Mesenchymal stem cell (in vitro differentiated cells and primary cell): ENCODE measurements around the gene RNF123.

Source experiments
- DNase-seq: peaks from one replicate; pipeline ENCODE4 v3.0.0-alpha.2; 2013
- H2AFZ ChIP-seq: one replicate; pipeline ENCODE4 v1.6.1; 2013; ENCODE audit warnings: low read depth, mild to moderate bottlenecking, control low read depth, inconsistent platforms, low read length, moderate library complexity
- H2AK5ac ChIP-seq: 2 replicates; pipeline ENCODE4 v1.6.1; 2013; ENCODE audit warnings: low read length, moderate library complexity, mild to moderate bottlenecking, inconsistent platforms; ENCODE audit not compliant: severe bottlenecking
- H2BK120ac ChIP-seq: one replicate; pipeline ENCODE4 v1.6.1; 2013; ENCODE audit warnings: low read depth, mild to moderate bottlenecking, inconsistent platforms, low read length, moderate library complexity
- H2BK12ac ChIP-seq, 2 experiments: one replicate each; pipeline ENCODE4 v1.6.1; 2013; ENCODE audit warnings: inconsistent platforms in 2 of 2, low read length in 2 of 2, mild to moderate bottlenecking in 2 of 2, moderate library complexity in 2 of 2, control low read depth in 1 of 2
- H2BK15ac ChIP-seq: one replicate; pipeline ENCODE4 v1.6.1; 2013; ENCODE audit warnings: mild to moderate bottlenecking, low read depth, inconsistent platforms; ENCODE audit not compliant: poor library complexity, severe bottlenecking
- H2BK5ac ChIP-seq: 2 replicates; pipeline ENCODE4 v1.6.1; 2013; ENCODE audit warnings: low read depth, mild to moderate bottlenecking, low read length, control low read depth, inconsistent platforms; ENCODE audit not compliant: poor library complexity, severe bottlenecking
- H3K14ac ChIP-seq, 2 experiments: one replicate each; pipeline ENCODE4 v1.6.1; 2013; ENCODE audit warnings: inconsistent platforms in 2 of 2, low read length in 2 of 2, control low read depth in 1 of 2, mild to moderate bottlenecking in 1 of 2, moderate library complexity in 1 of 2
- H3K18ac ChIP-seq, 2 experiments: one replicate each; pipeline ENCODE4 v1.6.1; 2013; ENCODE audit warnings: inconsistent platforms in 2 of 2, low read length in 2 of 2, control low read depth in 1 of 2, low read depth in 1 of 2, mild to moderate bottlenecking in 1 of 2
- H3K23ac ChIP-seq, 2 experiments: one replicate each; pipeline ENCODE4 v1.6.1; 2013; ENCODE audit warnings: inconsistent platforms in 2 of 2, low read length in 2 of 2, mild to moderate bottlenecking in 2 of 2, moderate library complexity in 2 of 2, control low read depth in 1 of 2
- H3K27ac ChIP-seq: 2 replicates; pipeline ENCODE4 v1.5.1; 2013; ENCODE audit warnings: mild to moderate bottlenecking, moderate library complexity, low read length, control low read depth, inconsistent platforms; ENCODE audit not compliant: poor library complexity, severe bottlenecking
- H3K27me3 ChIP-seq, 2 experiments: 2 replicates each; pipeline versions ENCODE4 v1.6.1 to v1.7.0; 2013; ENCODE audit warnings: low read length in 2 of 2, mild to moderate bottlenecking in 2 of 2, moderate library complexity in 2 of 2, control low read depth in 1 of 2, inconsistent platforms in 1 of 2; ENCODE audit not compliant: control insufficient read depth in 1 of 2, insufficient read depth in 1 of 2
- H3K36me3 ChIP-seq, 2 experiments: 2 replicates each; pipeline versions ENCODE4 v1.6.1 to v1.7.0; 2013; ENCODE audit warnings: low read length in 2 of 2, control low read depth in 1 of 2, inconsistent platforms in 1 of 2, low read depth in 1 of 2, mild to moderate bottlenecking in 1 of 2; ENCODE audit not compliant: insufficient read depth in 2 of 2, control insufficient read depth in 1 of 2
- H3K4ac ChIP-seq, 2 experiments: one replicate each; pipeline ENCODE4 v1.6.1; 2013; ENCODE audit warnings: inconsistent platforms in 2 of 2, low read length in 2 of 2, mild to moderate bottlenecking in 2 of 2, moderate library complexity in 2 of 2, control low read depth in 1 of 2, low read depth in 1 of 2
- H3K4me1 ChIP-seq: 2 replicates; pipeline ENCODE4 v1.6.1; 2013; ENCODE audit warnings: low read depth, low read length, control low read depth; ENCODE audit not compliant: control insufficient read depth, insufficient read depth
- H3K4me2 ChIP-seq: 2 replicates; pipeline ENCODE4 v1.6.1; 2013; ENCODE audit warnings: low read length, mild to moderate bottlenecking, inconsistent platforms; ENCODE audit not compliant: poor library complexity, severe bottlenecking
- H3K4me3 ChIP-seq, 2 experiments: 2 replicates each; pipeline versions ENCODE4 v1.5.1 to v1.7.0; 2013; ENCODE audit warnings: low read length in 2 of 2, mild to moderate bottlenecking in 2 of 2, control low read depth in 1 of 2, low read depth in 1 of 2; ENCODE audit not compliant: insufficient read depth in 1 of 2
- H3K79me1 ChIP-seq: replicated peaks from 2 replicates; pipeline ENCODE4 v1.6.1; 2013; ENCODE audit warnings: mild to moderate bottlenecking, control low read depth, low read length, inconsistent platforms; ENCODE audit not compliant: poor library complexity, severe bottlenecking
- H3K9ac ChIP-seq: 2 replicates; pipeline ENCODE4 v1.7.0; 2013; ENCODE audit warnings: mild to moderate bottlenecking, low read length, moderate library complexity
- H3K9me3 ChIP-seq: 2 replicates; pipeline ENCODE4 v1.7.0; 2013; ENCODE audit warnings: mild to moderate bottlenecking, low read length; ENCODE audit not compliant: control insufficient read depth
- H4K8ac ChIP-seq: one replicate; pipeline ENCODE4 v1.6.1; 2013; ENCODE audit warnings: inconsistent platforms, mild to moderate bottlenecking, low read length, moderate library complexity
- H4K91ac ChIP-seq: one replicate; pipeline ENCODE4 v1.6.1; 2013; ENCODE audit warnings: mild to moderate bottlenecking, low read length, inconsistent platforms
- WGBS: methylation state at CpG from one replicate; pipeline ENCODE4 v1.1.7; 2013; ENCODE audit warnings: mixed read lengths; 5-methylcytosine and 5-hydroxymethylcytosine counted together

The RNF123 gene

DNA sequence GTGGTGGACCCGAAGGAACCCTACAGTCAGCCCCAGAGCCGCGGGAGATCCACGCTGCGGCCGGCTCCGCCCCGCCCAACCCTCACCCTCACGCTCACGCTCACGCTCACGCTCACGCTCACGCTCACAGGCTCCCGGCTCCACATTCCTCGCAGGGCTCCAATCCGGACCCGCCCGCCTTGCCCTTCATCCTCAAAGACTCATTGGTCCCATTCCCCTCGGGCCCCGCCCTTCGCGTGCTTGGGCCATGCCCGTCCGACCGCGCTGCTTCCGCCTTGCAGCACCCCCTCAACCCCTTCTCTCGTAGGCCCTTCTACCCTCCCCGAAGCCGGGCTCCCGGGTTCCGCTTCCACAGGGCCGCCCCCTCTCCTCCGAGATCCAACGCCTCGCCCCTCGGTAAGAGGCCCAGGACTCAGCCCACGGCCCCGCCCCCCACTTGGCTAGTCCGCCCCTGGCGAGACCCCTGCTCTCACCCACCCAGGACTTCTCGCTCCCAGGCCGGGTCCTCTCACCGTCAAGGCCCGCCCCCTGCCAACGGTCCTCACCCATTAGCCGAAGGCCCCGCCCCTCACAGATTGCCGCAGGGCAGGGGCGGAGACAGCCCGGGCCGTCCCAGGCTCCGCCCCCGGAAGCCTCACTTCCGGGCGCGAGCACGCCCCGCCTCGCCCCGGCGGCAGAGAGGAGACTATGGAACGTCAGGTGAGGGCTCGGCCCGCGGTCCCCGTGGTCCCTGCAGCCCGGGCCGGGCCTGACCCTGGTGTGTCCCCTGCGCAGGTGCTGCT, 15.5 kb upstream of the RNF123 start, which contains the start of gene APEH:
Gene APEH (plus strand): TSS at position 637 of the 782 bp plus-strand sequence. CDS start 51 bp downstream, at position 688.
- peaks cover 35 to 38% of the 10 kb centered on the region in 2 experiments for H3K36me3 ChIP-seq
- peaks cover 30% of the 10 kb centered on the region for H3K4me1 ChIP-seq
- peak within 1 kb of the TSS; percentile 87 for H4K91ac ChIP-seq
- peak within 1 kb of the TSS; percentile 87 for H2AK5ac ChIP-seq
- H3K27ac ChIP-seq, result peak within 1 kb of the TSS; percentile 88
- H3K4me2 ChIP-seq, result peak within 1 kb of the TSS; percentile 65
- under 1% methylated on average over 70 of the region's 71 CpGs for WGBS
- peak within 1 kb of the TSS; percentile 68 to 85 for H3K4ac ChIP-seq
- peak within 1 kb of the TSS; percentile 90 for H2BK5ac ChIP-seq
- no peak within 1 kb of the TSS for H2BK120ac ChIP-seq
- H3K9me3 ChIP-seq, result no peaks in the 10 kb centered on the region
- H3K79me1 ChIP-seq, result peaks cover 44% of the 10 kb centered on the region
- peak within 1 kb of the TSS; percentile 83 for H2BK15ac ChIP-seq
- peak within 1 kb of the TSS; percentile 90 for H3K9ac ChIP-seq
- H4K8ac ChIP-seq, result peak within 1 kb of the TSS; percentile 86
- peak within 1 kb of the TSS; percentile 84 for H2AFZ ChIP-seq
- H3K27me3 ChIP-seq, result peaks cover 0 to 5% of the 10 kb centered on the region in 2 experiments
- peak; percentile 99 for DNase-seq
- no peak within 1 kb of the TSS for H3K23ac ChIP-seq
- peak within 1 kb of the TSS; percentile 74 to 92 for H3K18ac ChIP-seq
- peak within 1 kb of the TSS in 1 of 2 experiments; percentile 94 for H3K14ac ChIP-seq
- H2BK12ac ChIP-seq, result peak within 1 kb of the TSS in 1 of 2 experiments; percentile 51
- peak within 1 kb of the TSS; percentile 93 to 95 for H3K4me3 ChIP-seq

DNA sequence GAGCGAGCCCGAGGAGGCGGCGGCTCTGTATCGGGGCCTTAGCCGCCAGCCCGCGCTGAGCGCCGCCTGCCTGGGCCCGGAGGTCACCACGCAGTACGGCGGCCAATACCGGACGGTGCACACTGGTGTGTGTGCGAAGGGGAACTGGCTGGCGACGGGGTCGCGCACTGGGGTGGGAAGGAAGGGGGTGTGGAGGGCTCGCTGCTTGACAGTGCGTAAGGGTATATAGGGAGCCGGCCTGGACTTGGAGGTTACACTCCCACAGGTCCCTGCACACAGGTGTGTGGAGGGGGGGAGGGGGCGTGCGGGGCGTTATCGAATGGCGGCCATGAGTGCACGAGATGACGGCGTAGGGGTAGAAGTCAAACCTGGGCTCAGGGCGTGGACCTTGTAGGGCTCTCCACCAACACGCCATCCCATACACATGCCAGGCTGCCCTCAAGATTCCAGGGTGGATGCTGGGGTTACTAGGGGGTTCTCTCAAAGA, 14.8 kb upstream of the RNF123 start:
- Histone ChIP-seq H3K27ac (no peak overlapping the region), H3K4me2 (peak overlapping the region; percentile 61), H2BK5ac (no peak overlapping the region), H3K23ac (no peak overlapping the region), H2BK12ac (peak overlapping the region in 1 of 2 experiments; percentile 31), H4K8ac (peak overlapping the region; percentile 82), H3K27me3 (no peaks in the 10 kb centered on the region), H2BK15ac (peak overlapping the region; percentile 76), H3K4ac (peak overlapping the region; percentile 68 to 83), H2AFZ (peak overlapping the region; percentile 84), H2BK120ac (no peak overlapping the region), H3K79me1 (peaks cover 50% of the 10 kb centered on the region), H3K4me1 (peaks cover 24% of the 10 kb centered on the region), H3K18ac (peak overlapping the region; percentile 74 to 92), H3K36me3 (peaks cover 41 to 44% of the 10 kb centered on the region in 2 experiments), H2AK5ac (no peak overlapping the region), H3K4me3 (peak overlapping the region; percentile 93 to 95), H3K9ac (peak overlapping the region; percentile 90), H3K14ac (peak overlapping the region in 1 of 2 experiments; percentile 94), H4K91ac (peak overlapping the region; percentile 84), H3K9me3 (no peaks in the 10 kb centered on the region)
- WGBS, result 3% methylated on average over 31 of the region's 34 CpGs
- no peak for DNase-seq

DNA sequence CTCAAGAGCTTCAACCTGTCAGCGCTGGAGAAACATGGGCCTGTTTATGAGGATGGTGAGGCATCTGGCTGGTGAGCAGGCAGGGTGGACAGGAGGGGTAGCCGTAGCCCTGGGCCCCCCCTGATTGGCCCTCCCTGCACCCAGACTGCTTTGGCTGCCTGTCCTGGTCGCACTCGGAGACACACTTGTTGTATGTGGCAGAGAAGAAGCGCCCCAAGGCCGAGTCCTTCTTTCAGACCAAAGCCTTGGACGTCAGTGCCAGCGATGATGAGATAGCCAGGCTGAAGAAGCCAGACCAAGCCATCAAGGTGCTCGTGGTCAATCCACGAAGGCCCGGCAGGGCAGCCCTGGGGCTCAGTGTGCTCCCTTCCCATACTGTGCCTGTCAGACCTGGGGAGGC, 13.4 kb upstream of the RNF123 start:
- Histone ChIP-seq H3K4ac (no peak overlapping the region), H3K79me1 (peaks cover 52% of the 10 kb centered on the region), H3K27me3 (no peaks in the 10 kb centered on the region), H2AK5ac (no peak overlapping the region), H2AFZ (no peak overlapping the region), H3K4me3 (no peak overlapping the region), H2BK15ac (no peak overlapping the region), H3K4me2 (no peak overlapping the region), H3K9me3 (no peaks in the 10 kb centered on the region), H4K8ac (no peak overlapping the region), H3K27ac (no peak overlapping the region), H2BK120ac (no peak overlapping the region), H3K23ac (no peak overlapping the region), H2BK12ac (no peak overlapping the region), H3K36me3 (peaks cover 55 to 58% of the 10 kb centered on the region in 2 experiments), H4K91ac (no peak overlapping the region), H3K18ac (no peak overlapping the region), H2BK5ac (no peak overlapping the region), H3K9ac (no peak overlapping the region), H3K14ac (no peak overlapping the region), H3K4me1 (peaks cover 24% of the 10 kb centered on the region)
- DNase-seq, result no peak
- 97% methylated on average over 11 of the region's 11 CpGs for whole genome bisulfite sequencing

DNA sequence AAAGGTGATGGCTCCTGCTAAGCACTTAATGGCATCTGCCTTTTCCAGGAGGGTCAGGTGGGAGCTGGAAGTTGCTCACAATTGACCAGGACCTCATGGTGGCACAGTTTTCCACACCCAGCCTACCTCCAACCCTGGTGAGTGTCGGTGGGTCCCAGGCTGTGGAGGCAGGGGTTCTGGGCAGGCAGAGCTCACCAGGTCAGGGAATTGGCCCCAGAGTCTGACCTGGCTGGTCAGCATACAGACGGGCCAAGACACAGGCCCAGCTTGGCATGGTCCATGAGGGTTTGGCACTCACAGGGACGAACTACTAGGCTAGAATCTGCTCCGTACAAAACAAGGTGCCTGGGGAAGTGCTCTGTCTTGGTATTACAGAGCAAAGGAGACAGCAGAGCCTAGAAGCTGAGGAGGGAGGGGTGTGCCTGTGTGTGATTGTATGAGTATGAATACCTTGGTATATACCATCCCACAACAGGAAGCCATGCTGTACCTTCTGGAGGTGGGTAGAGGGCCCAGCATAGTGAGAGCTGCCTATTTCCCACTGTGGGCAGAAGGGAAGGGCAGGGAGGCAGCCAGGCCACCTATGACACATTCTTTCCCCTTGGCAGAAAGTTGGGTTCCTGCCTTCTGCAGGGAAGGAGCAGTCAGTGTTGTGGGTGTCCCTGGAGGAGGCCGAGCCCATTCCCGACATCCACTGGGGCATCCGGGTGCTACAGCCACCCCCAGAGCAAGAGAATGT, 8.7 kb upstream of the RNF123 start:
- Histone ChIP-seq H3K9ac (no peak overlapping the region), H3K9me3 (no peaks in the 10 kb centered on the region), H2AK5ac (no peak overlapping the region), H2AFZ (no peak overlapping the region), H2BK15ac (no peak overlapping the region), H3K4ac (no peak overlapping the region), H4K91ac (no peak overlapping the region), H3K4me3 (no peak overlapping the region), H3K79me1 (peaks cover 42% of the 10 kb centered on the region), H3K36me3 (peaks cover 88 to 92% of the 10 kb centered on the region in 2 experiments), H2BK12ac (no peak overlapping the region), H2BK5ac (no peak overlapping the region), H3K14ac (no peak overlapping the region), H2BK120ac (no peak overlapping the region), H3K23ac (no peak overlapping the region), H3K18ac (no peak overlapping the region), H4K8ac (no peak overlapping the region), H3K4me2 (no peak overlapping the region), H3K4me1 (peaks cover 25% of the 10 kb centered on the region), H3K27ac (no peak overlapping the region), H3K27me3 (no peaks in the 10 kb centered on the region)
- WGBS, result 96% methylated on average over 7 of the region's 7 CpGs
- no peak for DNase-seq
